Motor neuron (in vitro differentiated cells): ENCODE measurements around the gene GANC. TPM values are rescaled to one million over a fixed set of nuclear protein-coding genes. Genes with fewer than 3 reads are reported as not detected.
"Not testable (repeated sequence)": the region's sequence is repeated elsewhere in the genome, so short reads cannot be mapped to it uniquely, and the experiment has no call there.

Source experiments
- ATAC-seq, 8 experiments: fragments of 200-7000 bp; cut with Tn5 transposase; replicated peaks in 6 of 8; 2 replicates each; pipeline ENCODE4 v1.8.0; 2021; ENCODE audit warnings: mild to moderate bottlenecking in 8 of 8, moderate library complexity in 8 of 8
- H3K27ac ChIP-seq, 2 donors: fragments of 250-450 bp; sonication (Bioruptor Pico); 2 replicates each; pipeline ENCODE4 v1.9.0; 2021; ENCODE audit warnings: antibody characterized with exemption in 2 of 2, mild to moderate bottlenecking in 2 of 2, moderate library complexity in 1 of 2
- H3K4me1 ChIP-seq, 2 donors: fragments of 250-450 bp; sonication (Bioruptor Pico); replicated peaks in 1 of 2; 2 replicates each; pipeline ENCODE4 v1.6.1; 2021; ENCODE audit warnings: antibody characterized with exemption in 2 of 2, mild to moderate bottlenecking in 2 of 2, moderate library complexity in 1 of 2
- H3K4me3 ChIP-seq, 5 donors: fragments of 250-450 bp; sonication (Bioruptor Pico); 2 replicates each; pipeline ENCODE4 v1.9.0; 2021; ENCODE audit warnings: antibody characterized with exemption in 5 of 5, mild to moderate bottlenecking in 5 of 5, moderate library complexity in 4 of 5
- WGBS, 10 experiments: fragments of 450-650 bp; shearing (Covaris generic); methylation state at CpG; one replicate each; pipeline ENCODE4 v1.0.0; 2022; 5-methylcytosine and 5-hydroxymethylcytosine counted together
- in situ Hi-C, 9 experiments: fragments of 400-800 bp; cut with MboI; loops; one replicate each; pipeline ENCODE4 v1.15.0; 2021; ENCODE audit warnings: low sequenced_read_pairs in 9 of 9, low pct_unique_long_range_greater_than_20kb in 2 of 9; ENCODE audit not compliant: unreplicated experiment in 9 of 9
- total RNA-seq, 8 experiments: library from RNA; unstranded; fragments of 300-600 nt; gene quantifications; 2 replicates each; pipeline versions ENCODE4 v1.2.3 to v1.2.4, GENCODE V29; 2022

The GANC gene
- total RNA-seq, 8 experiments from 2014 or later = 11.3 to 125 (median 19.9) TPM

GRCh38 chr15:42287931-42288330, 14.9 kb downstream of the GANC start:
- H3K4me3 ChIP-seq = no peak overlapping the region
- no peak overlapping the region for H3K27ac ChIP-seq
- 83 to 100% (median 94%) methylated on average over 2 to 4 of the region's 4 CpGs; no CpG with 5 or more reads in 1 of the 10 experiments for WGBS, 10 experiments
- H3K4me1 ChIP-seq = no peaks in the 10 kb centered on the region
- no peak for ATAC-seq
- in situ Hi-C loops = no loop called here

- Histone ChIP-seq H3K4me1 (no peaks in the 10 kb centered on the region), H3K27ac (no peak overlapping the region), H3K4me3 (no peak overlapping the region)
- in situ Hi-C loops = no loop called here
- no peak for ATAC-seq
- 80 to 100% (median 100%) methylated on average over 1 of the region's 1 CpG; no CpG with 5 or more reads in 3 of the 10 experiments for WGBS, 10 experiments
Measured at GRCh38 chr15:42289166-42289565, 16.2 kb downstream of the GANC start.

GRCh38 chr15:42301004-42301403, 28.0 kb downstream of the GANC start:
- in situ Hi-C loops = not testable (repeated sequence)
- 80 to 100% (median 96%) methylated on average over 1 to 3 of the region's 4 CpGs; no CpG with 5 or more reads in 6 of the 10 experiments for WGBS, 10 experiments

GRCh38 chr15:42306681-42307080, 33.7 kb downstream of the GANC start:
- H3K4me1 ChIP-seq = no peaks in the 10 kb centered on the region
- in situ Hi-C loops = no loop called here
- no peak overlapping the region for H3K27ac ChIP-seq
- no peak for ATAC-seq
- 67 to 86% (median 82%) methylated on average over 1 of the region's 1 CpG; no CpG with 5 or more reads in 6 of the 10 experiments for WGBS, 10 experiments
- no peak overlapping the region for H3K4me3 ChIP-seq

More at GRCh38 chr15:42301004-42301403, 28.0 kb downstream of the GANC start:
- not testable (repeated sequence) for H3K4me3 ChIP-seq, ATAC-seq, H3K4me1 ChIP-seq, H3K27ac ChIP-seq

GRCh38 chr15:42313463-42313862, 40.5 kb downstream of the GANC start:
- Histone ChIP-seq H3K4me3 (no peak overlapping the region), H3K4me1 (no peaks in the 10 kb centered on the region), H3K27ac (no peak overlapping the region)
- in situ Hi-C loops = no loop called here
- ATAC-seq = no peak
- WGBS, 10 experiments = 0 to 50% (median 20%) methylated on average over 1 to 2 of the region's 3 CpGs; no CpG with 5 or more reads in 3 of the 10 experiments

DNA sequence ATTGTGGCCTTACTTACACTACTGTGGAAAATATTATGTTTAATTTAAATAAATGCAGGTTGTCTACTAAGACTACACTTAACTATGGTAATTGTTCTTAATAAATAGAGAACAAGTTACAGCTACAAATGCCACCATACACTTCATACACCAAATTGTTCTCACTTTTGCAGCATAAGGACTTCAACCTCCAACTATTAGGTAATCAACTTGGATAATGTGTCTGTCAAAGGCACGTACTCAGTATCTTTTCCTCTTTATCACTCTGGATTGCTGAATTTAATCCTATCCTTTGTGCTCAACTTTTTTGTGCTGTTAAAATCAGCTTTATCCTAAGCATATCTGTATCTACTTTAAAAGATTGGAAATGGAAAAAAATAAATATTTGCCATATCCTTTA, 41.8 kb downstream of the GANC start:
- Histone ChIP-seq H3K4me1 (no peaks in the 10 kb centered on the region), H3K27ac (no peak overlapping the region), H3K4me3 (no peak overlapping the region)
- 50 to 100% (median 89%) methylated on average over 1 of the region's 1 CpG; no CpG with 5 or more reads in 1 of the 10 experiments for WGBS, 10 experiments
- in situ Hi-C loops = no loop called here
- ATAC-seq = no peak

DNA sequence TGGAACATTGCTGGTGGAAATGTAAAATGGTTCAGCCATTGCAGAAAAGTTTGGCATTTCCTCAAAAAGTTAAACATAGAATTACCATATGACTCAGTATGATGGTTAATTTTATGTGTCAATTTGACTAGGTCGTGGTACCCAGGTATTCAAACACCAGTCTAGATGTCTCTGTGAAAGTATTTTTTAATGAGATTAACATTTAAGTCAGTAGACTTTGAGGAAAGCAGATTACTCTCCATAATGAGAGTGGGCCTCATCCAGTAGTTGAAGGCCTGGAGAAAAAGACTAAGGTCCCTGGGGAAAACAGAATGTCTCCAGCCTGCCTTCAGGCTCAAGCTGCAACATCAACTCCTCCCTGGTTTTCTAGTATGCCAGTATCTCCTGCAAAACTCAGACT, 42.5 kb downstream of the GANC start:
- WGBS, 10 experiments = 0 to 67% (median 60%) methylated on average over 1 of the region's 1 CpG; no CpG with 5 or more reads in 5 of the 10 experiments
- ATAC-seq = peak in 2 of 8 experiments; percentile 33 to 66
- Histone ChIP-seq H3K27ac (no peak overlapping the region), H3K4me1 (no peaks in the 10 kb centered on the region), H3K4me3 (no peak overlapping the region)
- in situ Hi-C loops = no loop called here

DNA sequence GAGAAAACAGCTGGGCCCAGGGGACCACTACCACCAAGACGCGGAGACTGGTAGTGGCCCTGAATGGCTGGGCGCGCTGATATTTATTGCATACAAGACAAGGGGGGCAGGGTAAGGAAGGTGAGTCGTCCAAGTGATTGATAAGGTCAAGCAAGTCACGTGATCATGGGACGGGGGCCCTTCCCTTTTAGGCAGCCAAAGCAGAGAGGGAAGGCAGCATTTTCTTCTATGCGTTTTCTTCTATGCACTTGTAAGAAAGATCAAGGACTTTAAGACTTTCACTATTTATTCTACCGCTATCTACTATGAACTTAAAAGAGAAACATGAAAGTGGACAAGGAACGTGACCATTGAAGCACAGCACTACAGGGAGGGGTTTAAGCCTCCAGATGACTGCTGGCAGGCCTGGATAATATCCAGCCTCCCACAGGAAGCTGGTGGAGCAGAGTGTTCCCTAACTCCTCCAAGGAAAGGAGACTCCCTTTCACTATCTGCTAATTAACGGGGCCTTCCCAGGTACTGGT, 43.3 kb downstream of the GANC start:
- H3K4me1 ChIP-seq, H3K27ac ChIP-seq, in situ Hi-C loops, H3K4me3 ChIP-seq, ATAC-seq: not testable (repeated sequence)
- WGBS, 10 experiments = 50 to 100% (median 80%) methylated on average over 1 to 10 of the region's 11 CpGs; no CpG with 5 or more reads in 1 of the 10 experiments

GRCh38 chr15:42319206-42319605, 46.2 kb downstream of the GANC start:
- no peak overlapping the region for H3K4me3 ChIP-seq
- in situ Hi-C loops = no loop called here
- H3K4me1 ChIP-seq = no peaks in the 10 kb centered on the region
- H3K27ac ChIP-seq = no peak overlapping the region
- 100% methylated on average over 1 to 2 of the region's 2 CpGs; no CpG with 5 or more reads in 2 of the 10 experiments for WGBS, 10 experiments
- ATAC-seq = no peak

DNA sequence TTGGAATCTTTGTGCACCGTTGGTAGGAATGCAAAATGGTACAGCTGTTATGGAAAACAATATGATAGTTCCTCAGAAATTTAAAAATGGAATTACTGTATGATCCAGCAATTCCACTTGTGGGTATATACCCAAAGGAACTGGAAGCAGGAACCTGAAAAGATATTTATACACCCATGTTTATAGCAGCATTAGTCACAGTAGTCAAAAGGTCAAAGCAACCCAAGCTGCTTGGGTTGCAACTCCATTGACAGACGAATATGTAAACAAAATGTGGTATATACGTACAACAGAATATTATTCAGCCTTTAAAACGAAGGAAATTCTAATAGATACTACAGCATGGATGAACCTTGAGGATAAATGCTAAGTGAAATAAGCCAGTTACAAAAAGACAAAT, 51.3 kb downstream of the GANC start:
- in situ Hi-C loops = no loop called here
- Histone ChIP-seq H3K4me3 (no peak overlapping the region), H3K27ac (no peak overlapping the region), H3K4me1 (peaks cover 0 to 5% of the 10 kb centered on the region in 2 donors)
- ATAC-seq = peak in 1 of 8 experiments; percentile 33
- 24 to 100% (median 78%) methylated on average over 1 to 4 of the region's 4 CpGs for WGBS, 10 experiments

- in situ Hi-C loops = no loop called here
- ATAC-seq = no peak
- 0 to 80% (median 39%) methylated on average over 1 to 2 of the region's 2 CpGs; no CpG with 5 or more reads in 3 of the 10 experiments for WGBS, 10 experiments
- Histone ChIP-seq H3K27ac (no peak overlapping the region), H3K4me1 (peaks cover 0 to 5% of the 10 kb centered on the region in 2 donors), H3K4me3 (no peak overlapping the region)
Measured at GRCh38 chr15:42329161-42329560, 56.2 kb downstream of the GANC start.

GRCh38 chr15:42329992-42330391, 57.0 kb downstream of the GANC start:
- in situ Hi-C loops = no loop called here
- 70 to 100% (median 94%) methylated on average over 1 to 2 of the region's 2 CpGs; no CpG with 5 or more reads in 3 of the 10 experiments for WGBS, 10 experiments
- no peak overlapping the region for H3K27ac ChIP-seq
- peaks cover 0 to 5% of the 10 kb centered on the region in 2 donors for H3K4me1 ChIP-seq
- no peak for ATAC-seq
- H3K4me3 ChIP-seq = no peak overlapping the region

DNA sequence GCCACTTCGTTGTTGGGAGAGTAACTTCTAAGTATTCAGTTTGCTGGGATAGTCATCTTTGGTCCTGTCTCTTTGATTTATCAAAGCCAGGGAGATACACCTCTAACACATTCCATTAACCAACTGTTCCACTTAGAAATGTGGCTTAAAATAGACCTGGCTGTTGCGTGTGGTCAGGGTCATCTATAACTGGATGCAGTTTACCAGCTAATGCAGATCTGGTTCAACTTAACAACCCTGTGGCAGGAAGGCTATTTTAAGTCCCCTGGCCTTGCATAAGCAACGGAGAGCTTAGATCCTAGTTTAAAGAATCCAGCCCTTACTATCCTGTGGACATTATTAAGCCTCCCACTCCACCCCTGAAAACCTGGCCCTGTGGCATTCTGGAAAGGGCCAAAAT, 58.2 kb downstream of the GANC start:
- ATAC-seq = no peak
- H3K27ac ChIP-seq = no peak overlapping the region
- H3K4me1 ChIP-seq = peaks cover 0 to 5% of the 10 kb centered on the region in 2 donors
- 51 to 100% (median 81%) methylated on average over 1 to 3 of the region's 3 CpGs for WGBS, 10 experiments
- in situ Hi-C loops = no loop called here
- no peak overlapping the region for H3K4me3 ChIP-seq

DNA sequence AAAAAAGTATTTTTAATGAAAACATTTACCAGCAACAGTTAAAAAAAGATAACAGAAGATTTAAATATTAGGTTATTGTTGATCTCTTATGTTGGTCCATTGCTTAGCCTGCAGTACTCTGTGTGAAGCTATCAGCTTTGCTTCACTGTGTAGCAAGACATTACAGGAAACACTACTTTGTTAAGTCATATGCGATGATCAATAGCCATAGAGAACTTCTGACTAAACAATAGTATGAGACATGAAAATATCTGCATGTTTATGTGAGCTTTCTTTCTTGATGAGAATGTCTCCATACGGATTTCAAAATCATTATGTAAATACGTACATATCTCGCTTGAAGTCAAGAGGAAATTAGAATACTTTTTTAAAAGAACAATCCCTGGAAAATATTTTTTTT, 59.3 kb downstream of the GANC start:
- in situ Hi-C loops = no loop called here
- 46 to 93% (median 87%) methylated on average over 2 to 4 of the region's 4 CpGs for WGBS, 10 experiments
- ATAC-seq = peak in 1 of 8 experiments; percentile 68
- Histone ChIP-seq H3K27ac (no peak overlapping the region), H3K4me3 (no peak overlapping the region), H3K4me1 (peaks cover 0 to 5% of the 10 kb centered on the region in 2 donors)
